ENCODE results near the gene GADD45B.

DNA sequence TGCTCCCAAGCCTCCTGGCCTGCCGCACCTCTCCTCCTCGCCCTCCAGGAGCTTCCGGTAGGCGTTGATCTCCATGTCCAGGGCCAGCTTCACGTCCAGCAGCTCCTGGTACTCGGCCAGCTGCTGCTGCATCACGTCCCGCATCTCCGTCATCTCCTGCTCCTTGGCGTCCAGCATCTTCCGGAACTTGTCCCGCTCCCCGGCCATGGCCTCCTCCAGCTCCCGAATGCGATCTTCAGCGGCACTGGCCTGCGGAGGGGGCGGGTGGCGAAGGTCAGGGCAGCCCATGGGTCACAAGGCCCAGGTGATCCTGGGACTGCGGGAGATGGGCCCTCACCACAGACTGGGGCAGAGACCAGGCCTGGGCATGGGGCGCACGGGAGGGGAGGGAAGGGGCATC lies 41.7 kb upstream of the GADD45B start:
- TF ChIP-seq, protein P1, sequence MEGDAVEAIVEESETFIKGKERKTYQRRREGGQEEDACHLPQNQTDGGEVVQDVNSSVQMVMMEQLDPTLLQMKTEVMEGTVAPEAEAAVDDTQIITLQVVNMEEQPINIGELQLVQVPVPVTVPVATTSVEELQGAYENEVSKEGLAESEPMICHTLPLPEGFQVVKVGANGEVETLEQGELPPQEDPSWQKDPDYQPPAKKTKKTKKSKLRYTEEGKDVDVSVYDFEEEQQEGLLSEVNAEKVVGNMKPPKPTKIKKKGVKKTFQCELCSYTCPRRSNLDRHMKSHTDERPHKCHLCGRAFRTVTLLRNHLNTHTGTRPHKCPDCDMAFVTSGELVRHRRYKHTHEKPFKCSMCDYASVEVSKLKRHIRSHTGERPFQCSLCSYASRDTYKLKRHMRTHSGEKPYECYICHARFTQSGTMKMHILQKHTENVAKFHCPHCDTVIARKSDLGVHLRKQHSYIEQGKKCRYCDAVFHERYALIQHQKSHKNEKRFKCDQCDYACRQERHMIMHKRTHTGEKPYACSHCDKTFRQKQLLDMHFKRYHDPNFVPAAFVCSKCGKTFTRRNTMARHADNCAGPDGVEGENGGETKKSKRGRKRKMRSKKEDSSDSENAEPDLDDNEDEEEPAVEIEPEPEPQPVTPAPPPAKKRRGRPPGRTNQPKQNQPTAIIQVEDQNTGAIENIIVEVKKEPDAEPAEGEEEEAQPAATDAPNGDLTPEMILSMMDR (conservative IDR thresholded peaks at IDR 0.05; ENCODE audit: low read depth, low read length), result no peak
- no peak for TF ChIP-seq EZH2 (IDR thresholded peaks at IDR 0.05; ENCODE audit: borderline replicate concordance, low read depth, low read length, poor library complexity, severe bottlenecking)

Data from A673 (cell line).